NCI-H2029 treated with DMSO at 0.1 percent for 48 hours (cell line): ENCODE results near the gene NR2F6.

Experiments
- DNase-seq: peaks from one replicate; lab custom pipeline; 2025; lab: John Stamatoyannopoulos, UW

The NR2F6 gene

GRCh38 chr19:17263712-17264640, 18.3 kb upstream of the NR2F6 start:
- no peak for DNase-seq

- no peak for DNase-seq
Observed at GRCh38 chr19:17262557-17262956, 16.8 kb upstream of the NR2F6 start.

GRCh38 chr19:17260842-17261325, 15.2 kb upstream of the NR2F6 start:
- peak; percentile 74 for DNase-seq

- no peak for DNase-seq
Observed at GRCh38 chr19:17259934-17260333, 14.2 kb upstream of the NR2F6 start.

GRCh38 chr19:17259118-17259780, 13.5 kb upstream of the NR2F6 start:
- DNase-seq: no peak

- no peak for DNase-seq
Observed at GRCh38 chr19:17256130-17256529, 10.4 kb upstream of the NR2F6 start.

GRCh38 chr19:17255150-17255621, 9.5 kb upstream of the NR2F6 start:
- DNase-seq: peak; percentile 46

- DNase-seq: no peak
Observed at GRCh38 chr19:17254636-17255035, 8.9 kb upstream of the NR2F6 start.

GRCh38 chr19:17249887-17250548, 4.3 kb upstream of the NR2F6 start:
- DNase-seq: no peak

GRCh38 chr19:17248011-17248776, 2.5 kb upstream of the NR2F6 start:
- no peak for DNase-seq

GRCh38 chr19:17246681-17247425, 1.1 kb upstream of the NR2F6 start:
- DNase-seq: no peak

GRCh38 chr19:17244618-17245534, 843 bp downstream of the NR2F6 start:
- no peak for DNase-seq

GRCh38 chr19:17243830-17244617, 1.7 kb downstream of the NR2F6 start:
- DNase-seq: no peak

GRCh38 chr19:17243211-17243829, 2.4 kb downstream of the NR2F6 start:
- DNase-seq: no peak

GRCh38 chr19:17242431-17243208, 3.1 kb downstream of the NR2F6 start:
- DNase-seq: no peak

- no peak for DNase-seq
Observed at GRCh38 chr19:17240826-17241399, 4.8 kb downstream of the NR2F6 start.

- DNase-seq: no peak
Observed at GRCh38 chr19:17240062-17240752, 5.5 kb downstream of the NR2F6 start.
